Measurements from ENCODE around the gene ADAT3.
"Not testable (repeated sequence)": the region's sequence is repeated elsewhere in the genome, so short reads cannot be mapped to it uniquely, and the experiment has no call there.

The ADAT3 gene

DNA sequence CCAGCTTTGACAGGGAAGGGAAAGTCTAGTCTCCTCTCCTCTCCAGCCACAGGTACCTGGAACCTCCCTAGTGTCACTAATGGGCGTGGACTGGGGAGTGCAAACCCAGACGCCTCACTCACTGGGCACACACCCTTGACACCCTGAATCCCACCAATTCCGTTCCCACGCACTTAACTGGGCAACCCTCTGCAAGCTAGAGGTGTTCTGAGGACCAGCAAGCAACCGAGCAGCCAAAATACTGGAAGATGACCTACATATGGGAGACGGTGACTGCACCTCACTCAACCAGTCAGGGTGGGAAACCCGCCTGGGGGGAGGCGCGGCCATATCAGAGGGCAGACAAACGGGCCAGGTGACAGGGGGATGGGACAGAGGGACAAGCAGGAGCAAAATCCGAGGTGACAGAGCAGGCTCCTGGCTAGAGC lies 20.9 kb upstream of the ADAT3 start:
- DNase-seq = no peak

DNA sequence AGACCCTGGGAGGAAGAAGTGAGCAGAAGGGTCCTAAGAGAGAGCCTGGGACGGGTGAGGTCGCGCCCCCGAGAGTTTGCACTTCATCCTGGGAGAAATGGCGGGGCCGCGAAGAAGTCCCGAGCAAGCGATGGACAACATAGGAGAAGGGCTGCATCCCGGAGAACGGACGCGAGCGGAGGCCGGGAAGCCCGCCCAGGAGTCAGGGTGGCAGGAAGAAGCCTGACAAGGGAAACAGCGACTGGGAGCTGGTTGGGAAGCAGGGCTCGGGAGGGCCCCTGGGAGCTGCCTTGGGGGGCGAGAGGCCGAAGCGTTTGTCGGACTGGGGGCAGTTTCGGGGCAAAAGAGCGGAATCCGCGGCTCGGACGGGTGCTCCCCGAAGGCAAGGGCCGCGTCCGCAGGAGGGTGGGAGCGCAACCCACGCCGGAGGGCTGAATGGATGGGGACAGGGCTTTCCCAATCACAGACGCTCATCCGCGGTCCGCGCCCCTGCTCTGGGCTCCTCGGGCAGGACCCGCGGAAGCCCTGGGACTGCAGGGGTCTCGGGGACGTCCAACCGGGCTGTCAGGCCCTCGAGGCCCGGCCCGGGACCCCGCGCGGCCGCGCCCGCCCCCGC lies 20.4 kb upstream of the ADAT3 start:
- no peak for DNase-seq

DNA sequence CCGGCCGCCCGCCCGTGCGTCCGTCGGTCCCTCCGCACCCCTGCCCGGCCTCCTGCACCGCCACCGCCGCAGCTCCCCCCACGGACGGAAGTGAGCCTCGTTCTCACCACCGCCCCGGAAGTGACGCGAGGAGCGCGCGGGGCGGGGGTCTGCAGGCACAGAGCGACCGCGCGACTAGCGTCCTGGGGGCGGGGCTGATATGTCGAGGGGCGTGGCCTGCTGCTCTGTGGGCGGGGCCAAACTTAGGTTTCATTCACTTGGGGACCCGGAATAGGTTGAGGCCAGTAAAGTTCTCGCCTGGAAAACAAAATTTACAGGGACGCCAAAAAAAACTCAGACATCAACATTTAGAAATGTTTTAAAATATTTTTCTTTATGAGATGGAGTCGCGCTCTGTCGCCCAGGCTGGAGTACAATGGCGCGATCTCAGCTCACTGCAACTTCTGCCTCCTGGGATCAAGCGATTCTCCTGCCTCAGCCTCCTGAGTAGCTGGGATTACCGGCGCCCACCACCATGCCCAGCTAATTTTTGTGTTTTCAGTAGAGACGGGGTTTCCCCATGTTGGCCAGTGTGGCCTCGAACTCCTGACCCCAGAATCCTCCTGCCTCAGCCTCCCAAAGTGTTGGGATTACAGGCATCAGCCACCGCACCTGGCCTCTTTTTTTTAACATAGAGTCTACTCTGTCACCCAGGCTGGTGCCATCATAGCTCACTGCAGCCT lies 19.6 kb upstream of the ADAT3 start, which contains the start of gene ABHD17A:
Gene ABHD17A, minus strand, starts transcription at position 99 of the 722 bp plus-strand sequence. CDS start 3,930 bp downstream, outside the sequence.
- DNase-seq = peak; percentile 95

DNA sequence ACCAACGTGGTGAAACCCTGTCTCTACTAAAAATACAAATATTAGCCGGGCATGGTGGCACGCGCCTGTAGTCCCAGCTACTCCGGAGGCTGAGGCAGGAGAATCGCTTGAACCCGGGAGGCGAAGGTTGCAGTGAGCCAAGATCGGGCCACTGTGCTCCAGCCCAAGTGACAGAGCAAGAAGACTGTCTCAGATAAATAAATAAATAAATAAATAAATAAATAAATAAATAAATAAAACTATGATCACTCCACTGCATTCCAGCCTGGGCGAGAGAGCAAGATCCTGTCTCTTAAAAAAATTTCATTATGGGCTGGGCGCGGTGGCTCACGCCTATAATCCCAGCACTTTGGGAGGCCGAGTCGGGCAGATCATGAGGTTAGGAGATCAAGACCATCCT lies 18.8 kb upstream of the ADAT3 start:
- DNase-seq = not testable (repeated sequence)

DNA sequence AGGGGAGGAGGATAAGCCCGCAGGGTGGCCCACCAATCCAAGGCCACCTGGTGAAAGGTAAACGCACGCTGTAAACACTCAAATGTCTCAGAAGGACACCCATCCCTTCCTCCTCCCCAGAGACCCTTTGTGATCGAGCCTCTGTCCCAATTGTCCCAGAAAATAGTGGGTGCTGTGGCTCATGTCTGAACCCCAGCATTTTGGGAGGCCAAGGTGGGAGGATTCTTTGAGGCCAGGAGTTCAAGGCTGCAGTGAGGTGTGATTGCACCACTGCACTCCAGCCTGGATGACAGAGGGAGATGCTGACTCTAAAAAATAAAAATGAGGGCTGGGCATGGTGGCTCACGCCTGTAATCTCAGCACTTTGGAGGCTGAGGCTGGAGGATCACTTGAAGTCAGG lies 16.8 kb upstream of the ADAT3 start:
- no peak for DNase-seq

- DNase-seq = no peak
Measured at GRCh38 chr19:1889907-1890306, 15.3 kb upstream of the ADAT3 start.

GRCh38 chr19:1893791-1894190 lies 11.4 kb upstream of the ADAT3 start:
- no peak for DNase-seq

DNA sequence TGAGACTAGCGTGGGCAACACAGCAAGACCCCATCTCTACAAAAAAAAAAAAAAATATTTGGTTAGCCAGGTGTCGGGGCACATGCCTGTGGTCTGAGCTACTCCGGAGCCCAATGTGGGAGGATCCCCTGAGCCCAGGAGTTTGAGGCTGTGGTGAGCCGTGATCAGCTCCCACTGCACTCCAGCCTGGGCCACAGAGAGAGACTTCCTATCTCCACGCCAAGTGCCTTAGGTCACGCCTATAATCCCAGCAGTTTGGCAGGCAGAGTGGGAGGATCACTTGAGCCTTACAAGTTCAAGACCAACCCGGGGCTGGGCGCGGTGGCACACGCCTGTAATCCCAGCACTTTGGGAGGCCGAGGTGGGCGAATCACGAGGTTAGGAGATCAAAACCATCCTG lies 8.7 kb upstream of the ADAT3 start:
- DNase-seq = no peak

GRCh38 chr19:1901940-1902404 lies 3.2 kb upstream of the ADAT3 start:
- DNase-seq = no peak

- DNase-seq = no peak
Measured at GRCh38 chr19:1902923-1903322, 2.3 kb upstream of the ADAT3 start.

- DNase-seq = no peak
Measured at GRCh38 chr19:1904860-1905109, 414 bp upstream of the ADAT3 start.

- DNase-seq = no peak
Measured at GRCh38 chr19:1905863-1906375, 720 bp downstream of the ADAT3 start.

- DNase-seq = no peak
Measured at GRCh38 chr19:1906985-1907562, 1.9 kb downstream of the ADAT3 start.

- no peak for DNase-seq
Measured at GRCh38 chr19:1907563-1908363, 2.6 kb downstream of the ADAT3 start.

- DNase-seq = no peak
Measured at GRCh38 chr19:1908364-1908678, 3.1 kb downstream of the ADAT3 start.

DNA sequence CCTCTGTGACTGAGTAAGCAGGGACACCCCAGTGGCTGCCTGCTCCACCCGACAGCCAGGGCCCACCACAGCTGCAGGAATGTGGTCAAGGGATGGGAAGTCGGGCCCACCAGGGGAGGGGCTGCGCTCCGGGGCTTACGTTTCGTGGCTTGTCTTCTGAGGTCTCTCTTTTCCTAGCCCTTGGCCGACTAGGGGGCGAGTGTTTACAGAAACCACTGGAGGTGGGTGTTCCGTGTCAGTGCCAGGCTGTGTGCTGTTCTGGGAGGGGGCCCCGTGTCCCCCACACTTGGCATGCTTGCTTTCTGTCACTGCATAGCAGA lies 4.5 kb downstream of the ADAT3 start:
- no peak for DNase-seq

DNA sequence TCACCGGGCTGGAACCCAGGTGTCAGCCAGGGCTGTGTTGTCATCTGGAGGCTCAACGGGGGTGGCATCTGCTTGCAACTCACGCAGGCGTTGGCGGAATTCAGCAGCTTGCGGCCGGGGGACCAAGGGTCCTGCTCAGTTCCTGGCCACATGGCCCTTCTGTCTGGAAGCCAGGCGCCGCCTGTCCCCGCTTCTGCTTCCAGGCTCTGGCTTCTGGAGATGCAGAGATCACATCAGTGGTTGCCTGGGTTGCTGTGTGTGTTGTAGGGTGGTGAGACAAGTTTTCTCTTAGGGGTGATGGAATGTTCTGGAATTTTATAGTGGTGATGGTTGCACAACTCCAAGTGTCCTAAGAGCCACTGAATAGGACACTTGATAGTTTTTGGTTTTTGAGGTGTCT lies 5.0 kb downstream of the ADAT3 start:
- no peak for DNase-seq

DNA sequence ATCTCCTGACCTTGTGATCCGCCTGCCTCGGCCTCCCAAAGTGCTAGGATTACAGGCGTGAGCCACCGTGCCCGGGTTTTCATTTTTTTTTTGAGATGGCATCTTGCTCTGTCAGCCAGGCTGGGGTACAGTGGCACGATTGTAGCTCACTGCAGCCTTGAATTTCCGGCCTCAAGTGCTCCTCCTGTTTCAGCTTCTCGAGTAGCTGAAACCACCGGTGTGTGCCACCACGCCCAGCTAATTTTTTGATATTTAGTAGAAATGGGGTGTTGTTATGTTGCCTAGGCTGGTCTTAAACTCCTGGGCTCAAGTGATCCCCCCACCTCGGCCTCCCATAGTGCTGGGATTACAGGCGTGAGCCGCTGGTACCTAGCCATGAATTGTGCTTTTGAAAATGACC lies 5.9 kb downstream of the ADAT3 start:
- DNase-seq = no peak

DNA sequence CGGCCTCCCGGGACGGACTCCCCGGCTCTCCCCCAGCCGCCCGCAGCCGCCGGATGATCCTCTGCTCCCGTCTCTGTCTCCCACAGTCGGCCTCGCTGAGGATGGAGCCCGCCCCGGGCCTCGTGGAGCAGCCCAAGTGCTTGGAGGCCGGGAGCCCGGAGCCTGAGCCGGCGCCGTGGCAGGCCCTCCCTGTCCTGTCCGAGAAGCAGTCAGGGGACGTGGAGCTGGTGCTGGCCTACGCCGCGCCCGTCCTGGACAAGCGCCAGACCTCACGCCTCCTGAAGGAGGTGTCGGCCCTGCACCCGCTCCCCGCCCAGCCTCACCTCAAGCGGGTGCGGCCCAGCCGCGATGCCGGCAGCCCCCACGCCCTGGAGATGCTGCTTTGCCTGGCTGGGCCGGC lies 6.8 kb downstream of the ADAT3 start:
- no peak for DNase-seq

GRCh38 chr19:1912760-1913505 lies 7.7 kb downstream of the ADAT3 start:
- DNase-seq = no peak

GRCh38 chr19:1913781-1914577 lies 8.8 kb downstream of the ADAT3 start:
- DNase-seq = no peak

DNA sequence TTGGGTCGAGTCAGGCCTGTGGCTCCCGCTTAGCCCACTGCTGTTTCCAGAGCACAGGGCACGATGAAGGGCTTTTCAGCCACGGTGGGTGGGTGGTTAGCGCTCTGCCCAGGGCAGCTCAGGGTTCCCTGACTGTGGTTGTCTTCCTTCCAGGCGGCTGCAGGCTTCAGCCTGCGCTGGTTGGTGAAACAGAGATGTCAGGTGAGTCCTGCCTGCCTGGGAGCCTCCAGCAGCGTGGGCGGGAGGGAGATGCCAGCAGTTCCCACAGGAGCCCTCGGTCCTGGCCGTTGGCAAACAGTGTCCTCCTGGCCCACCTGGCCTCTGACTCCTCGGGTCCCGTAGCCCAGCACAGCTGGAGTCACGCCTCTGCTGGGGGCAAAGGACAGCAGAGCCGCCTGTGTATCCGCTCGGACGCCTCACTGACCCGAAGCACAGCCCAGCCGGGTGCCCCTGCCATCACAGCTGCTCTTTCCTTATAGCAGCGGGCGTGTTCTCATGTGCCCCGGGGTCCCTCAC lies 9.7 kb downstream of the ADAT3 start:
- no peak for DNase-seq
